Liver (tissue), 9 donors: ENCODE measurements around the gene CDK8. TPM values are rescaled to one million over a fixed set of nuclear protein-coding genes. Genes with fewer than 3 reads are reported as not detected.

Experiments used
- DNase-seq: peaks from one replicate; pipeline ENCODE4 v3.0.0-alpha.2; 2017; ENCODE audit warnings: low spot score
- H3K27ac ChIP-seq, 2 donors: one replicate each; pipeline ENCODE4 v1.7.0; 2013; ENCODE audit warnings: inconsistent platforms in 2 of 2, low read length in 2 of 2, control low read depth in 1 of 2, low read depth in 1 of 2, mild to moderate bottlenecking in 1 of 2
- H3K27me3 ChIP-seq, 4 donors: one replicate each; pipeline versions ENCODE4 v1.6.1 to v1.7.0; 2013; ENCODE audit warnings: low read length in 3 of 4, inconsistent platforms in 1 of 4, mild to moderate bottlenecking in 1 of 4, moderate library complexity in 1 of 4; ENCODE audit not compliant: control insufficient read depth in 4 of 4, insufficient read depth in 4 of 4
- H3K36me3 ChIP-seq, 4 donors: one replicate each; pipeline versions ENCODE4 v1.6.1 to v1.7.0; 2013; ENCODE audit warnings: low read length in 3 of 4, mild to moderate bottlenecking in 3 of 4, low read depth in 1 of 4, moderate library complexity in 1 of 4; ENCODE audit not compliant: control insufficient read depth in 4 of 4, insufficient read depth in 3 of 4
- H3K4me1 ChIP-seq, 4 donors: one replicate each; pipeline versions ENCODE4 v1.6.1 to v1.7.0; 2013; ENCODE audit warnings: low read length in 3 of 4, mild to moderate bottlenecking in 3 of 4, moderate library complexity in 1 of 4; ENCODE audit not compliant: control insufficient read depth in 4 of 4, insufficient read depth in 4 of 4
- H3K4me3 ChIP-seq, 3 donors: one replicate each; pipeline versions ENCODE4 v1.6.1 to v1.7.0; 2013; ENCODE audit warnings: low read length in 3 of 3, control low read depth in 1 of 3, low read depth in 1 of 3, mild to moderate bottlenecking in 1 of 3
- H3K9ac ChIP-seq, 2 donors: one replicate each; pipeline ENCODE4 v1.7.0; 2013; ENCODE audit warnings: low read length in 2 of 2, mild to moderate bottlenecking in 2 of 2, moderate library complexity in 2 of 2, control low read depth in 1 of 2, low read depth in 1 of 2
- H3K9me3 ChIP-seq, 4 donors: one replicate each; pipeline versions ENCODE4 v1.6.1 to v1.7.0; 2013; ENCODE audit warnings: low read length in 3 of 4; ENCODE audit not compliant: control insufficient read depth in 4 of 4
- ATF3 ChIP-seq: IDR thresholded peaks from 2 replicates; pipeline ENCODE4 v1.6.1; 2016; ENCODE audit warnings: antibody characterized with exemption
- CTCF ChIP-seq: fragments of 150-350 bp; IDR thresholded peaks from 2 replicates; pipeline ENCODE4 v1.5.1; 2017; ENCODE audit warnings: improper control_type of control experiment, low read depth, low read length; ENCODE audit not compliant: missing input control
- EGR1 ChIP-seq, 2 donors: IDR thresholded peaks; 2 replicates each; pipeline ENCODE4 v1.6.1; 2016 to 2018; ENCODE audit warnings: antibody characterized with exemption in 2 of 2, low read depth in 2 of 2
- FOXA1 ChIP-seq: IDR thresholded peaks from 2 replicates; pipeline ENCODE4 v1.6.1; 2016; ENCODE audit warnings: antibody characterized with exemption
- FOXA2 ChIP-seq: IDR thresholded peaks from 2 replicates; pipeline ENCODE4 v1.6.1; 2016; ENCODE audit warnings: antibody characterized with exemption
- GABPA ChIP-seq, 2 donors: IDR thresholded peaks in 1 of 2; conservative IDR thresholded peaks in 1 of 2; 2 replicates each; pipeline ENCODE4 v1.6.1; 2016; ENCODE audit warnings: antibody characterized with exemption in 2 of 2, mild to moderate bottlenecking in 1 of 2, moderate library complexity in 1 of 2
- HNF4A ChIP-seq, 2 donors: conservative IDR thresholded peaks; 2 replicates each; pipeline ENCODE4 v1.6.1; 2016; ENCODE audit warnings: antibody characterized with exemption in 2 of 2, mild to moderate bottlenecking in 2 of 2
- HNF4G ChIP-seq: IDR thresholded peaks from 2 replicates; pipeline ENCODE4 v1.6.1; 2016; ENCODE audit warnings: antibody characterized with exemption
- JUND ChIP-seq, 2 donors: IDR thresholded peaks; 2 replicates each; pipeline ENCODE4 v1.6.1; 2016; ENCODE audit warnings: antibody characterized with exemption in 2 of 2
- NR2F2 ChIP-seq: IDR thresholded peaks from 2 replicates; pipeline ENCODE4 v1.6.1; 2016; ENCODE audit warnings: antibody characterized with exemption
- RAD21 ChIP-seq, 2 donors: IDR thresholded peaks; 2 replicates each; pipeline ENCODE4 v1.6.1; 2016; ENCODE audit warnings: antibody characterized with exemption in 2 of 2, mild to moderate bottlenecking in 2 of 2
- SP1 ChIP-seq: IDR thresholded peaks from 2 replicates; pipeline ENCODE4 v1.6.1; 2018; ENCODE audit warnings: antibody characterized with exemption, mild to moderate bottlenecking
- TAF1 ChIP-seq: conservative IDR thresholded peaks from 2 replicates; pipeline ENCODE4 v1.6.1; 2016; ENCODE audit warnings: antibody characterized with exemption, mild to moderate bottlenecking
- YY1 ChIP-seq: IDR thresholded peaks from 2 replicates; pipeline ENCODE4 v1.6.1; 2016; ENCODE audit warnings: antibody characterized with exemption, mild to moderate bottlenecking
- ZBTB33 ChIP-seq: IDR thresholded peaks from 2 replicates; pipeline ENCODE4 v1.6.1; 2016; ENCODE audit warnings: antibody characterized with exemption
- WGBS: extraction: QIAGEN DNeasy Blood & Tissue Kit; methylation state at CpG from one replicate; pipeline ENCODE4 v1.1.7; 2013; 5-methylcytosine and 5-hydroxymethylcytosine counted together
- polyA plus RNA-seq, 2 donors: library from polyadenylated mRNA; stranded (reverse) in 1 of 2; unstranded in 1 of 2; fragments of 200-250 nt in 1 of 2; fragments of >200 nt in 1 of 2; fragmentation: Nextera tagmentation in 1 of 2; extraction: Ambion mirVana in 1 of 2; gene quantifications; one replicate each; pipeline versions ENCODE4 v1.2.1 to v1.2.3, GENCODE V29; 2013 to 2015
- total RNA-seq, 2 donors: library from RNA; depleted of rRNA; stranded (reverse); fragments of >200 nt; gene quantifications; one replicate each; pipeline ENCODE4 v1.2.3, GENCODE V29; 2014
- TF ChIP-seq, protein P1 (sequence below): IDR thresholded peaks from 2 replicates; pipeline ENCODE4 v1.6.1; 2016; ENCODE audit warnings: antibody characterized with exemption, mild to moderate bottlenecking
- TF ChIP-seq, protein P2 (sequence below): IDR thresholded peaks from 2 replicates; pipeline ENCODE4 v1.6.1; 2016; ENCODE audit warnings: antibody characterized with exemption
- donor health status: healthy.
- donor health status: healthy.
- donor health status: healthy.
- donor health status: healthy.
- donor health status: healthy.

Gene CDK8
- total and polyA plus RNA-seq, 4 donors, result 3.3 to 10.8 (median 6.8) TPM

DNA sequence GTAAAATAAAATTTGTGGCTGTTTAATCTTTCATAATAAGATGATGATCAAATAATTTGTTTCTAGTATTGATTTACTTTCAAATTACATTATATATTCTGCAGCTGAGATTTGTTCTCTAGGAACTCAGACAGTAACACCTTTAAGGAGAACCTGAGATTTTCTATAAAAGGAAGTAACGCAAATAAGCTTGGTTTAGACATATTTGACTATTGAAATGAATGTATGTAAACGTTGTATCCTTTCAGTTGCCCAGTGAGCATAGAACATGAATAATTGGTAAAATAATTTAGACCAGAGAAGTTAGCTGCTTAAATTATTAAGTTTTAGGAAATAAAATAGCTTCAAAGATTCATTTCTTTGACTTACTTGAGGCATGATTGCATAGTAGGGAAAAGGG lies 3.1 kb downstream of the CDK8 start (continued):
- no peak for TF ChIP-seq CTCF
- no peak for TF ChIP-seq TAF1
- no peak for TF ChIP-seq NR2F2
- no peak for TF ChIP-seq EGR1 (IDR thresholded peaks at IDR 0.05; ENCODE audit: low read depth in 2 of 2)
- no peak for TF ChIP-seq FOXA2

DNA sequence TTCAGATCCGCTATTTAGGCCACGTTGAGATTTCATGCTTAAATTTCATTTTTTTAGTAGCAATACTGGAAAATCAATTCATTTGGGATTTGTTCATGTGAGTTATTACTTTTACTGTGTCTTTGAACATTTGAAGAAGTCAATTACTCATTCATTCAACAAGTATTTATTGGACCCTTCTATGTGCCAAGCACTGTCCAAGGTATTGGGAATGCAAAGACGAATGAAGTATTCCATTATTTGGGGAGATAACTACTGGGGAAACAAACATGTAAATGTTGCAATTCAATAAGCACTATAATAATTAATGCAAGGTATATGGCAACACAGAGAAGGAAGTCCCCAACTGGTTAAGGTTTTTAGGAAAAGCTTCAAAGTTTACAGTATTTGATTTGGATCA lies 5.7 kb downstream of the CDK8 start:
- Histone ChIP-seq H3K9ac (no peak overlapping the region), H3K4me3 (no peak overlapping the region), H3K27me3 (no peaks in the 10 kb centered on the region), H3K27ac (no peak overlapping the region), H3K4me1 (peaks cover 0 to 15% (median 10%) of the 10 kb centered on the region in 4 donors), H3K9me3 (no peaks in the 10 kb centered on the region), H3K36me3 (no peaks in the 10 kb centered on the region)
- WGBS, result 91% methylated on average over 3 of the region's 3 CpGs
- TF ChIP-seq CTCF (no peak), SP1 (no peak), JUND (IDR thresholded peaks at IDR 0.05) (no peak), EGR1 (IDR thresholded peaks at IDR 0.05; ENCODE audit: low read depth in 2 of 2) (no peak), YY1 (no peak), GABPA (IDR thresholded peaks at IDR 0.05 in 1 of 2, conservative IDR thresholded peaks at IDR 0.05 in 1 of 2) (no peak), RAD21 (IDR thresholded peaks at IDR 0.05) (no peak), HNF4G (no peak)
- TF ChIP-seq, protein P1, sequence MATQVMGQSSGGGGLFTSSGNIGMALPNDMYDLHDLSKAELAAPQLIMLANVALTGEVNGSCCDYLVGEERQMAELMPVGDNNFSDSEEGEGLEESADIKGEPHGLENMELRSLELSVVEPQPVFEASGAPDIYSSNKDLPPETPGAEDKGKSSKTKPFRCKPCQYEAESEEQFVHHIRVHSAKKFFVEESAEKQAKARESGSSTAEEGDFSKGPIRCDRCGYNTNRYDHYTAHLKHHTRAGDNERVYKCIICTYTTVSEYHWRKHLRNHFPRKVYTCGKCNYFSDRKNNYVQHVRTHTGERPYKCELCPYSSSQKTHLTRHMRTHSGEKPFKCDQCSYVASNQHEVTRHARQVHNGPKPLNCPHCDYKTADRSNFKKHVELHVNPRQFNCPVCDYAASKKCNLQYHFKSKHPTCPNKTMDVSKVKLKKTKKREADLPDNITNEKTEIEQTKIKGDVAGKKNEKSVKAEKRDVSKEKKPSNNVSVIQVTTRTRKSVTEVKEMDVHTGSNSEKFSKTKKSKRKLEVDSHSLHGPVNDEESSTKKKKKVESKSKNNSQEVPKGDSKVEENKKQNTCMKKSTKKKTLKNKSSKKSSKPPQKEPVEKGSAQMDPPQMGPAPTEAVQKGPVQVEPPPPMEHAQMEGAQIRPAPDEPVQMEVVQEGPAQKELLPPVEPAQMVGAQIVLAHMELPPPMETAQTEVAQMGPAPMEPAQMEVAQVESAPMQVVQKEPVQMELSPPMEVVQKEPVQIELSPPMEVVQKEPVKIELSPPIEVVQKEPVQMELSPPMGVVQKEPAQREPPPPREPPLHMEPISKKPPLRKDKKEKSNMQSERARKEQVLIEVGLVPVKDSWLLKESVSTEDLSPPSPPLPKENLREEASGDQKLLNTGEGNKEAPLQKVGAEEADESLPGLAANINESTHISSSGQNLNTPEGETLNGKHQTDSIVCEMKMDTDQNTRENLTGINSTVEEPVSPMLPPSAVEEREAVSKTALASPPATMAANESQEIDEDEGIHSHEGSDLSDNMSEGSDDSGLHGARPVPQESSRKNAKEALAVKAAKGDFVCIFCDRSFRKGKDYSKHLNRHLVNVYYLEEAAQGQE, result no peak
- no peak for DNase-seq

DNA sequence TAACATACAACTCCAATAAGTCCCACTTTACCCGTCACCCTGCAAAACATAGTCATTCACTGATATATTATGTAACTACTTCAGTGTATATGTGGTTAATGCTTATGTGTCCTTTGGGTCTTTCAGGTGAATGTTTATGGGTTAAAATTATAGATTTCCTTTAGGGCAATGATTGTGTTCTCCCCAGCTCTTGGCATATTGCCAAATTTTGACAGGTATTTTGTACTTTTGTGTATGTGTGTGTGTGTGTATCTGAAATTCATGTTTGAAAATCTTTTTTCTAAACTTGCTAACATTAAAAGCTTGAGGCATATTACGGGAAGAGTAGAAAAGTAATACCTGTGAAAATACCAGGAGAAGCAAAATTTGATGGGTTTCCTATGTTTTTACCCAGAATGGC lies 8.2 kb downstream of the CDK8 start:
- H3K27me3 ChIP-seq, result no peaks in the 10 kb centered on the region
- 98% methylated on average over 2 of the region's 2 CpGs for WGBS
- no peaks in the 10 kb centered on the region for H3K36me3 ChIP-seq
- no peak overlapping the region for H3K4me3 ChIP-seq
- no peaks in the 10 kb centered on the region for H3K4me1 ChIP-seq
- no peak overlapping the region for H3K9ac ChIP-seq
- no peak overlapping the region for H3K27ac ChIP-seq
- H3K9me3 ChIP-seq, result no peaks in the 10 kb centered on the region
- DNase-seq, result no peak
- TF ChIP-seq ZBTB33 (no peak), HNF4A (conservative IDR thresholded peaks at IDR 0.05) (no peak), SP1 (no peak), ATF3 (no peak), GABPA (IDR thresholded peaks at IDR 0.05 in 1 of 2, conservative IDR thresholded peaks at IDR 0.05 in 1 of 2) (no peak), FOXA1 (no peak), FOXA2 (no peak), TAF1 (no peak), JUND (IDR thresholded peaks at IDR 0.05) (no peak), RAD21 (IDR thresholded peaks at IDR 0.05) (no peak), YY1 (no peak)
- TF ChIP-seq, protein P1, result no peak
- TF ChIP-seq, protein P2, sequence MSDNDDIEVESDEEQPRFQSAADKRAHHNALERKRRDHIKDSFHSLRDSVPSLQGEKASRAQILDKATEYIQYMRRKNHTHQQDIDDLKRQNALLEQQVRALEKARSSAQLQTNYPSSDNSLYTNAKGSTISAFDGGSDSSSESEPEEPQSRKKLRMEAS, result no peak
